ENCODE data around the gene MAP9.

DNA sequence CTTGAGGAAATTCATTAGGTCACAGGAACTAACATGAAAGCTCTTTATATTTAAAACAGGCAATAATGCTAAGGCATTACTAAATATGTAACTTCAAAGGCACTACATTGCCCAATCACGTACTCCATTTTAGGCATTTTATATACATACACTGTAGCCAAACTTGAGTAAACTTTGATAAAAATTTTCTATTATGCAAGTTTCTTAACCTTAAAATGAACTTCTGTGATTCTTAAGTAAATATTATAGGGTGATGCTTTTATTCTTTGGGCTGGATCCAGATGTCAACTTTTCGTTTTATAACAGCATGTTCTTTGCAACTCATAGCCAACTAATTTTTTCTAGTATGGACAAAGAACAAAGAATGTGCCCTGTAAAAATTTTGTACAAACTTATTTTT is 28.3 kb upstream of the MAP9 start:
- TF ChIP-seq, protein P1, sequence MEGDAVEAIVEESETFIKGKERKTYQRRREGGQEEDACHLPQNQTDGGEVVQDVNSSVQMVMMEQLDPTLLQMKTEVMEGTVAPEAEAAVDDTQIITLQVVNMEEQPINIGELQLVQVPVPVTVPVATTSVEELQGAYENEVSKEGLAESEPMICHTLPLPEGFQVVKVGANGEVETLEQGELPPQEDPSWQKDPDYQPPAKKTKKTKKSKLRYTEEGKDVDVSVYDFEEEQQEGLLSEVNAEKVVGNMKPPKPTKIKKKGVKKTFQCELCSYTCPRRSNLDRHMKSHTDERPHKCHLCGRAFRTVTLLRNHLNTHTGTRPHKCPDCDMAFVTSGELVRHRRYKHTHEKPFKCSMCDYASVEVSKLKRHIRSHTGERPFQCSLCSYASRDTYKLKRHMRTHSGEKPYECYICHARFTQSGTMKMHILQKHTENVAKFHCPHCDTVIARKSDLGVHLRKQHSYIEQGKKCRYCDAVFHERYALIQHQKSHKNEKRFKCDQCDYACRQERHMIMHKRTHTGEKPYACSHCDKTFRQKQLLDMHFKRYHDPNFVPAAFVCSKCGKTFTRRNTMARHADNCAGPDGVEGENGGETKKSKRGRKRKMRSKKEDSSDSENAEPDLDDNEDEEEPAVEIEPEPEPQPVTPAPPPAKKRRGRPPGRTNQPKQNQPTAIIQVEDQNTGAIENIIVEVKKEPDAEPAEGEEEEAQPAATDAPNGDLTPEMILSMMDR (conservative IDR thresholded peaks at IDR 0.05; ENCODE audit: low read depth in 2 of 2): no peak
- TF ChIP-seq, protein P2, sequence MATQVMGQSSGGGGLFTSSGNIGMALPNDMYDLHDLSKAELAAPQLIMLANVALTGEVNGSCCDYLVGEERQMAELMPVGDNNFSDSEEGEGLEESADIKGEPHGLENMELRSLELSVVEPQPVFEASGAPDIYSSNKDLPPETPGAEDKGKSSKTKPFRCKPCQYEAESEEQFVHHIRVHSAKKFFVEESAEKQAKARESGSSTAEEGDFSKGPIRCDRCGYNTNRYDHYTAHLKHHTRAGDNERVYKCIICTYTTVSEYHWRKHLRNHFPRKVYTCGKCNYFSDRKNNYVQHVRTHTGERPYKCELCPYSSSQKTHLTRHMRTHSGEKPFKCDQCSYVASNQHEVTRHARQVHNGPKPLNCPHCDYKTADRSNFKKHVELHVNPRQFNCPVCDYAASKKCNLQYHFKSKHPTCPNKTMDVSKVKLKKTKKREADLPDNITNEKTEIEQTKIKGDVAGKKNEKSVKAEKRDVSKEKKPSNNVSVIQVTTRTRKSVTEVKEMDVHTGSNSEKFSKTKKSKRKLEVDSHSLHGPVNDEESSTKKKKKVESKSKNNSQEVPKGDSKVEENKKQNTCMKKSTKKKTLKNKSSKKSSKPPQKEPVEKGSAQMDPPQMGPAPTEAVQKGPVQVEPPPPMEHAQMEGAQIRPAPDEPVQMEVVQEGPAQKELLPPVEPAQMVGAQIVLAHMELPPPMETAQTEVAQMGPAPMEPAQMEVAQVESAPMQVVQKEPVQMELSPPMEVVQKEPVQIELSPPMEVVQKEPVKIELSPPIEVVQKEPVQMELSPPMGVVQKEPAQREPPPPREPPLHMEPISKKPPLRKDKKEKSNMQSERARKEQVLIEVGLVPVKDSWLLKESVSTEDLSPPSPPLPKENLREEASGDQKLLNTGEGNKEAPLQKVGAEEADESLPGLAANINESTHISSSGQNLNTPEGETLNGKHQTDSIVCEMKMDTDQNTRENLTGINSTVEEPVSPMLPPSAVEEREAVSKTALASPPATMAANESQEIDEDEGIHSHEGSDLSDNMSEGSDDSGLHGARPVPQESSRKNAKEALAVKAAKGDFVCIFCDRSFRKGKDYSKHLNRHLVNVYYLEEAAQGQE (IDR thresholded peaks at IDR 0.05; ENCODE audit: unreplicated experiment): no peak
- TF ChIP-seq EZH2phosphoT487 (IDR thresholded peaks at IDR 0.05; ENCODE audit: unreplicated experiment): no peak
- TF ChIP-seq CREB1 (CRISPR knock-in tag; IDR thresholded peaks at IDR 0.05; ENCODE audit: low read depth): no peak
- no peak for TF ChIP-seq EZH2 (IDR thresholded peaks at IDR 0.05; ENCODE audit: low read depth, unreplicated experiment)
- no peak for TF ChIP-seq ZNF114 (CRISPR knock-in tag; IDR thresholded peaks at IDR 0.05)
- no peak for TF ChIP-seq POLR2AphosphoS5 (IDR thresholded peaks at IDR 0.05; ENCODE audit: low read depth)
- TF ChIP-seq JUNB (IDR thresholded peaks at IDR 0.05; ENCODE audit: unreplicated experiment): no peak
- TF ChIP-seq NANOG (IDR thresholded peaks at IDR 0.05; ENCODE audit: borderline replicate concordance): no peak
- no peak for TF ChIP-seq ZNF331 (CRISPR knock-in tag; IDR thresholded peaks at IDR 0.05; ENCODE audit: low read depth)
- TF ChIP-seq, protein P3, sequence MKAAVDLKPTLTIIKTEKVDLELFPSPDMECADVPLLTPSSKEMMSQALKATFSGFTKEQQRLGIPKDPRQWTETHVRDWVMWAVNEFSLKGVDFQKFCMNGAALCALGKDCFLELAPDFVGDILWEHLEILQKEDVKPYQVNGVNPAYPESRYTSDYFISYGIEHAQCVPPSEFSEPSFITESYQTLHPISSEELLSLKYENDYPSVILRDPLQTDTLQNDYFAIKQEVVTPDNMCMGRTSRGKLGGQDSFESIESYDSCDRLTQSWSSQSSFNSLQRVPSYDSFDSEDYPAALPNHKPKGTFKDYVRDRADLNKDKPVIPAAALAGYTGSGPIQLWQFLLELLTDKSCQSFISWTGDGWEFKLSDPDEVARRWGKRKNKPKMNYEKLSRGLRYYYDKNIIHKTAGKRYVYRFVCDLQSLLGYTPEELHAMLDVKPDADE (IDR thresholded peaks at IDR 0.05): no peak
- TF ChIP-seq, protein P4, sequence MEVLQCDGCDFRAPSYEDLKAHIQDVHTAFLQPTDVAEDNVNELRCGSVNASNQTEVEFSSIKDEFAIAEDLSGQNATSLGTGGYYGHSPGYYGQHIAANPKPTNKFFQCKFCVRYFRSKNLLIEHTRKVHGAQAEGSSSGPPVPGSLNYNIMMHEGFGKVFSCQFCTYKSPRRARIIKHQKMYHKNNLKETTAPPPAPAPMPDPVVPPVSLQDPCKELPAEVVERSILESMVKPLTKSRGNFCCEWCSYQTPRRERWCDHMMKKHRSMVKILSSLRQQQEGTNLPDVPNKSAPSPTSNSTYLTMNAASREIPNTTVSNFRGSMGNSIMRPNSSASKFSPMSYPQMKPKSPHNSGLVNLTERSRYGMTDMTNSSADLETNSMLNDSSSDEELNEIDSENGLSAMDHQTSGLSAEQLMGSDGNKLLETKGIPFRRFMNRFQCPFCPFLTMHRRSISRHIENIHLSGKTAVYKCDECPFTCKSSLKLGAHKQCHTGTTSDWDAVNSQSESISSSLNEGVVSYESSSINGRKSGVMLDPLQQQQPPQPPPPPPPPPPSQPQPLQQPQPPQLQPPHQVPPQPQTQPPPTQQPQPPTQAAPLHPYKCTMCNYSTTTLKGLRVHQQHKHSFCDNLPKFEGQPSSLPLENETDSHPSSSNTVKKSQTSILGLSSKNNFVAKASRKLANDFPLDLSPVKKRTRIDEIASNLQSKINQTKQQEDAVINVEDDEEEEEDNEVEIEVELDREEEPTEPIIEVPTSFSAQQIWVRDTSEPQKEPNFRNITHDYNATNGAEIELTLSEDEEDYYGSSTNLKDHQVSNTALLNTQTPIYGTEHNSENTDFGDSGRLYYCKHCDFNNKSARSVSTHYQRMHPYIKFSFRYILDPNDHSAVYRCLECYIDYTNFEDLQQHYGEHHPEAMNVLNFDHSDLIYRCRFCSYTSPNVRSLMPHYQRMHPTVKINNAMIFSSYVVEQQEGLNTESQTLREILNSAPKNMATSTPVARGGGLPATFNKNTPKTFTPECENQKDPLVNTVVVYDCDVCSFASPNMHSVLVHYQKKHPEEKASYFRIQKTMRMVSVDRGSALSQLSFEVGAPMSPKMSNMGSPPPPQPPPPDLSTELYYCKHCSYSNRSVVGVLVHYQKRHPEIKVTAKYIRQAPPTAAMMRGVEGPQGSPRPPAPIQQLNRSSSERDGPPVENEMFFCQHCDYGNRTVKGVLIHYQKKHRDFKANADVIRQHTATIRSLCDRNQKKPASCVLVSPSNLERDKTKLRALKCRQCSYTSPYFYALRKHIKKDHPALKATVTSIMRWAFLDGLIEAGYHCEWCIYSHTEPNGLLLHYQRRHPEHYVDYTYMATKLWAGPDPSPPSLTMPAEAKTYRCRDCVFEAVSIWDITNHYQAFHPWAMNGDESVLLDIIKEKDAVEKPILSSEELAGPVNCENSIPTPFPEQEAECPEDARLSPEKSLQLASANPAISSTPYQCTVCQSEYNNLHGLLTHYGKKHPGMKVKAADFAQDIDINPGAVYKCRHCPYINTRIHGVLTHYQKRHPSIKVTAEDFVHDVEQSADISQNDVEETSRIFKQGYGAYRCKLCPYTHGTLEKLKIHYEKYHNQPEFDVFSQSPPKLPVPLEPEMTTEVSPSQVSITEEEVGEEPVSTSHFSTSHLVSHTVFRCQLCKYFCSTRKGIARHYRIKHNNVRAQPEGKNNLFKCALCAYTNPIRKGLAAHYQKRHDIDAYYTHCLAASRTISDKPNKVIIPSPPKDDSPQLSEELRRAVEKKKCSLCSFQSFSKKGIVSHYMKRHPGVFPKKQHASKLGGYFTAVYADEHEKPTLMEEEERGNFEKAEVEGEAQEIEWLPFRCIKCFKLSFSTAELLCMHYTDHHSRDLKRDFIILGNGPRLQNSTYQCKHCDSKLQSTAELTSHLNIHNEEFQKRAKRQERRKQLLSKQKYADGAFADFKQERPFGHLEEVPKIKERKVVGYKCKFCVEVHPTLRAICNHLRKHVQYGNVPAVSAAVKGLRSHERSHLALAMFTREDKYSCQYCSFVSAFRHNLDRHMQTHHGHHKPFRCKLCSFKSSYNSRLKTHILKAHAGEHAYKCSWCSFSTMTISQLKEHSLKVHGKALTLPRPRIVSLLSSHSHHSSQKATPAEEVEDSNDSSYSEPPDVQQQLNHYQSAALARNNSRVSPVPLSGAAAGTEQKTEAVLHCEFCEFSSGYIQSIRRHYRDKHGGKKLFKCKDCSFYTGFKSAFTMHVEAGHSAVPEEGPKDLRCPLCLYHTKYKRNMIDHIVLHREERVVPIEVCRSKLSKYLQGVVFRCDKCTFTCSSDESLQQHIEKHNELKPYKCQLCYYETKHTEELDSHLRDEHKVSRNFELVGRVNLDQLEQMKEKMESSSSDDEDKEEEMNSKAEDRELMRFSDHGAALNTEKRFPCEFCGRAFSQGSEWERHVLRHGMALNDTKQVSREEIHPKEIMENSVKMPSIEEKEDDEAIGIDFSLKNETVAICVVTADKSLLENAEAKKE (CRISPR knock-in tag; IDR thresholded peaks at IDR 0.05): no peak

Data from GM23338 (cell line).